Lower leg skin (tissue), 3 donors: ENCODE measurements around the gene MRFAP1L1.

Experiments
- POLR2A ChIP-seq, 2 donors: fragments of 450-650 bp; IDR thresholded peaks; one replicate each; pipeline ENCODE4 v1.6.1; 2016 to 2017; ENCODE audit warnings: antibody characterized with exemption in 2 of 2, mild to moderate bottlenecking in 1 of 2, moderate library complexity in 1 of 2
- TF ChIP-seq, protein P1 (sequence below), 3 donors: fragments of 450-650 bp; IDR thresholded peaks; one replicate each; pipeline ENCODE4 v1.5.1; 2016; ENCODE audit warnings: antibody characterized with exemption in 3 of 3, mild to moderate bottlenecking in 3 of 3, moderate library complexity in 2 of 3

DNA sequence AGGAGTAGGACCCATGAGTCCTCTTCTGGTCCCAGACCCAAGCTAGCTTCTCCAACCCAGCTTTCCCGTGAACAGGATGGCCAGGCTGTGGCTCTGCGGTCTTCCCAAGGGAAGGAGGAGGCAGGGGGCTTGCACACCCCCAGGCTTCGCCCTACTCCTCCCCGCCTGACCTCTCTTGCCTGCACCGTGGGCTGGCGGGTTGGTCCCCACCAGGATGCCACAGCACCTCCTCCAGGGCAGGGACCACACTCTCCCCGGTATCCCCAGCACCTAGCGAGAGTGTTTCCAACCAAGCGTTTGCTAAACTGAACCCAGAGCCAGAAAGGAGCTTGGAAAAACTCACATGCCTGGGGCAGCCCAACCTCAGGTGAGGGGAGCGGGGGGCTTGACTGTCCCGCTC is 25.0 kb downstream of the MRFAP1L1 start:
- TF ChIP-seq, protein P1, sequence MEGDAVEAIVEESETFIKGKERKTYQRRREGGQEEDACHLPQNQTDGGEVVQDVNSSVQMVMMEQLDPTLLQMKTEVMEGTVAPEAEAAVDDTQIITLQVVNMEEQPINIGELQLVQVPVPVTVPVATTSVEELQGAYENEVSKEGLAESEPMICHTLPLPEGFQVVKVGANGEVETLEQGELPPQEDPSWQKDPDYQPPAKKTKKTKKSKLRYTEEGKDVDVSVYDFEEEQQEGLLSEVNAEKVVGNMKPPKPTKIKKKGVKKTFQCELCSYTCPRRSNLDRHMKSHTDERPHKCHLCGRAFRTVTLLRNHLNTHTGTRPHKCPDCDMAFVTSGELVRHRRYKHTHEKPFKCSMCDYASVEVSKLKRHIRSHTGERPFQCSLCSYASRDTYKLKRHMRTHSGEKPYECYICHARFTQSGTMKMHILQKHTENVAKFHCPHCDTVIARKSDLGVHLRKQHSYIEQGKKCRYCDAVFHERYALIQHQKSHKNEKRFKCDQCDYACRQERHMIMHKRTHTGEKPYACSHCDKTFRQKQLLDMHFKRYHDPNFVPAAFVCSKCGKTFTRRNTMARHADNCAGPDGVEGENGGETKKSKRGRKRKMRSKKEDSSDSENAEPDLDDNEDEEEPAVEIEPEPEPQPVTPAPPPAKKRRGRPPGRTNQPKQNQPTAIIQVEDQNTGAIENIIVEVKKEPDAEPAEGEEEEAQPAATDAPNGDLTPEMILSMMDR (IDR thresholded peaks at IDR 0.05): no peak
- no peak for TF ChIP-seq POLR2A (IDR thresholded peaks at IDR 0.05)
